ENCODE measurements around the gene TOR1AIP2.

Gene TOR1AIP2

GRCh38 chr1:179923029-179923428 lies 45.4 kb upstream of the TOR1AIP2 start:
- H3K36me3 ChIP-seq, result peaks cover 25 to 31% (median 25%) of the 10 kb centered on the region in 3 donors
- H3K27me3 ChIP-seq, result no peaks in the 10 kb centered on the region
- H3K4me3 ChIP-seq, result no peak overlapping the region
- no peak for DNase-seq
- TF ChIP-seq, protein P1, sequence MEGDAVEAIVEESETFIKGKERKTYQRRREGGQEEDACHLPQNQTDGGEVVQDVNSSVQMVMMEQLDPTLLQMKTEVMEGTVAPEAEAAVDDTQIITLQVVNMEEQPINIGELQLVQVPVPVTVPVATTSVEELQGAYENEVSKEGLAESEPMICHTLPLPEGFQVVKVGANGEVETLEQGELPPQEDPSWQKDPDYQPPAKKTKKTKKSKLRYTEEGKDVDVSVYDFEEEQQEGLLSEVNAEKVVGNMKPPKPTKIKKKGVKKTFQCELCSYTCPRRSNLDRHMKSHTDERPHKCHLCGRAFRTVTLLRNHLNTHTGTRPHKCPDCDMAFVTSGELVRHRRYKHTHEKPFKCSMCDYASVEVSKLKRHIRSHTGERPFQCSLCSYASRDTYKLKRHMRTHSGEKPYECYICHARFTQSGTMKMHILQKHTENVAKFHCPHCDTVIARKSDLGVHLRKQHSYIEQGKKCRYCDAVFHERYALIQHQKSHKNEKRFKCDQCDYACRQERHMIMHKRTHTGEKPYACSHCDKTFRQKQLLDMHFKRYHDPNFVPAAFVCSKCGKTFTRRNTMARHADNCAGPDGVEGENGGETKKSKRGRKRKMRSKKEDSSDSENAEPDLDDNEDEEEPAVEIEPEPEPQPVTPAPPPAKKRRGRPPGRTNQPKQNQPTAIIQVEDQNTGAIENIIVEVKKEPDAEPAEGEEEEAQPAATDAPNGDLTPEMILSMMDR (IDR thresholded peaks at IDR 0.05), result no peak
- intact Hi-C loops (cut with DNase I; ENCODE audit: low total_unique reads), result no loop called here
- no peaks in the 10 kb centered on the region for H3K4me1 ChIP-seq
- no peak overlapping the region for H3K27ac ChIP-seq
- no peaks in the 10 kb centered on the region for H3K9me3 ChIP-seq

DNA sequence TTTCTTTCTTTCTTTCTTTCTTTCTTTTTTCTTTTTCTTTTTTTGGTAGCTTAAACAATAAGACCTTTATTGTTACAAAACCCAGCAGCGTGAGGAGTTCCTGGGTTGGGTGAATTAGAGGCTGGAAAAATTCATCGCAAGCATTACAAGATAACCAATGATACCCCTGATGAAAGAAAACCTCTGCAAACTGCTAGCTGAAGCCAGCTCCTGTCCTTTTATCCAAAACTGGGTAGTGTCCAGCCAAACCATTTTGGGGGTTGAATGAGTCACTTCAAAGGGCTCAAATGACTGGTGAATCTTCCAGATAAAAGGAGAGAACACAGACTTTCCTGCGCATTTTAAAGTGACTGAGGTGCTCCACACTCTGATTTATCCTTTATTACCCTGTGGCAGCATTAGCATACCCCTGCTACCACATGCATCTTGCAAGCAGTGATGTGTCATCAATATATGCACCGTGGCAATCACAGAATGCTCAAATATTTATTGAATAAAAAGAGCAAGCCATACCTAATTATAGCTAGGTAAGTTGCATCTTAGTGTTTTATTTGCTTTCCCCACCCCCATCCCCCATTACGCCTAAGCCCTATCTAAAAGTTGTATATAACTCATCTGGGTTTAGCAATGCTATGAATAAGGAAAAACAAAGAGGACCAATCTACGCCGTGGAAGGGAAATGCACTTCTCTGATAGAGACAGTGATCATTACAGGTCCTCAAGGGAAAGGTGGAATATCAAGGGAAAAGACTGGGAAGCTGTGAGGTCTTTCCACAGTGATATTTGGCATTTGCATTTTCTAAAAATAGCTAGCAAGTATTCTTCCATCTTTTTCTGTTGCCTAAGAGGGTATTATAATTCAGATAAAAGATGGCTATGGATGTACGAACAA lies 44.6 kb upstream of the TOR1AIP2 start:
- TF ChIP-seq, protein P1 (IDR thresholded peaks at IDR 0.05), result no peak
- intact Hi-C loops (cut with DNase I; ENCODE audit: low total_unique reads), result no loop called here

DNA sequence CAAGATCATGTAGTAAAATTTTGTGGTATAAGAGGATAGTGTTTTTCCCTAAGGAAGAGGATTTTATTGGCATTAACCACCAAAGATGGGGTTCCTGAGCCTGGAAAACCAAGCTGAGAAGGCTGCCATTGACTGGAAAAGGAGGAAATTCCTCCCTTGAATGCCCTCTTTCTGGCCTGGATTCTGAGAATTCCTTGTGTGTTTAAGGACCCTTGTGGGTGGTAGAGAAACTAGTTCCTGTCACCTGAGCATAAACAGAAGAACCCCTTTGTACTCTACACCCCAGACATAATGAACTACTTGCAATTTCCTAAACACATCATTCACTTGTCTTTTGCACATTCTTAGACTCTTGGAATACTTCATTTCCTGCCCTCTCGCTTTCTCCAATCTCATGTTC lies 43.9 kb upstream of the TOR1AIP2 start:
- Histone ChIP-seq H3K36me3 (peaks cover 38 to 47% (median 41%) of the 10 kb centered on the region in 3 donors), H3K9me3 (no peaks in the 10 kb centered on the region), H3K4me1 (no peaks in the 10 kb centered on the region), H3K27me3 (no peaks in the 10 kb centered on the region), H3K4me3 (no peak overlapping the region), H3K27ac (no peak overlapping the region)
- TF ChIP-seq, protein P1 (IDR thresholded peaks at IDR 0.05), result no peak
- intact Hi-C loops (cut with DNase I; ENCODE audit: low total_unique reads), result no loop called here
- no peak for DNase-seq

More for the DNA sequence above, 44.6 kb upstream of the TOR1AIP2 start:
- Histone ChIP-seq H3K9me3 (no peaks in the 10 kb centered on the region), H3K27ac (no peak overlapping the region), H3K27me3 (no peaks in the 10 kb centered on the region), H3K4me3 (no peak overlapping the region), H3K4me1 (no peaks in the 10 kb centered on the region), H3K36me3 (peaks cover 33 to 39% (median 33%) of the 10 kb centered on the region in 3 donors)
- DNase-seq, result no peak

- intact Hi-C loops (cut with DNase I; ENCODE audit: low total_unique reads), result no loop called here
- Histone ChIP-seq H3K9me3 (no peaks in the 10 kb centered on the region), H3K36me3 (peaks cover 74 to 79% (median 75%) of the 10 kb centered on the region in 3 donors), H3K27me3 (no peaks in the 10 kb centered on the region), H3K27ac (no peak overlapping the region), H3K4me3 (no peak overlapping the region), H3K4me1 (no peaks in the 10 kb centered on the region)
- no peak for DNase-seq
- TF ChIP-seq, protein P1 (IDR thresholded peaks at IDR 0.05), result no peak
These were observed 40.2 kb upstream of the TOR1AIP2 start for GRCh38 chr1:179917601-179918429.

GRCh38 chr1:179911812-179912211 lies 34.2 kb upstream of the TOR1AIP2 start:
- Histone ChIP-seq H3K36me3 (peaks cover 71 to 90% (median 84%) of the 10 kb centered on the region in 3 donors), H3K27me3 (no peaks in the 10 kb centered on the region), H3K27ac (no peak overlapping the region), H3K4me3 (no peak overlapping the region), H3K4me1 (no peaks in the 10 kb centered on the region), H3K9me3 (no peaks in the 10 kb centered on the region)
- intact Hi-C loops (cut with DNase I; ENCODE audit: low total_unique reads), result no loop called here
- TF ChIP-seq, protein P1 (IDR thresholded peaks at IDR 0.05), result no peak
- no peak for DNase-seq

Data from tibial artery (tissue), 4 donors.